ENCODE results near the gene CFL1. TPM values are rescaled to one million over a fixed set of nuclear protein-coding genes. Genes with fewer than 3 reads are reported as not detected.

The CFL1 gene
- total and polyA plus RNA-seq, 2 of the 8 experiments (the other 6 are each of a cell fraction or from before 2014, with no cell fraction given), result 1,252 to 1,365 TPM

GRCh38 chr11:65859812-65860277 is 1.9 kb upstream of the CFL1 start:
- H3K56ac ChIP-seq (replicated peaks; ENCODE audit: insufficient read length, low read depth, low read length), result peak overlapping the region; percentile 62
- H2AFZ ChIP-seq (ENCODE audit: low read length), result no peak overlapping the region
- peak overlapping the region; percentile 91 for H3K4ac ChIP-seq (replicated peaks; ENCODE audit: insufficient read length, low read depth, low read length)
- DNase-seq (ENCODE audit: low read depth in 1 of 2, low spot score in 2 of 2), result no peak
- peak overlapping the region; percentile 99 for H2BK12ac ChIP-seq (ENCODE audit: low read depth, low read length)
- peaks cover 0 to 15% (median 6%) of the 10 kb centered on the region in 4 experiments; a peak in 5 of 7 replicates for H3K4me1 ChIP-seq (replicated peaks in 1 of 4; ENCODE audit: control insufficient read depth in 3 of 4, insufficient read depth in 4 of 4, low read length in 3 of 4)
- H3K36me3 ChIP-seq (ENCODE audit: control insufficient read depth in 2 of 4, insufficient read depth in 4 of 4, low read length in 3 of 4), result peaks cover 15 to 25% (median 24%) of the 10 kb centered on the region in 4 experiments
- no peaks in the 10 kb centered on the region for H3K9me3 ChIP-seq (ENCODE audit: insufficient read depth in 2 of 2, low read depth in 1 of 2, low read length in 1 of 2)
- peaks cover 16 to 18% of the 10 kb centered on the region in 2 experiments for H4K20me1 ChIP-seq (replicated peaks in 1 of 2; ENCODE audit: control insufficient read depth in 1 of 2, insufficient read depth in 2 of 2, low read length in 2 of 2)
- no peak overlapping the region for H3K23ac ChIP-seq (ENCODE audit: insufficient read length)
- H2AK5ac ChIP-seq (ENCODE audit: low read depth, low read length), result peak overlapping the region; percentile 84
- H2BK120ac ChIP-seq (replicated peaks; ENCODE audit: low read depth, low read length), result peak overlapping the region; percentile 65
- H3K79me2 ChIP-seq (ENCODE audit: control insufficient read depth in 1 of 2, insufficient read depth in 2 of 2, low read length in 2 of 2), result peaks cover 15 to 31% of the 10 kb centered on the region in 2 experiments
- peak overlapping the region; percentile 96 for H3K27ac ChIP-seq (ENCODE audit: low read depth, low read length)
- H3K4me2 ChIP-seq (ENCODE audit: insufficient read depth in 1 of 2, low read depth in 2 of 2, low read length in 2 of 2), result peak overlapping the region; percentile 95 to 97
- H3K79me1 ChIP-seq (ENCODE audit: low read depth, low read length), result peaks cover 13% of the 10 kb centered on the region
- peak overlapping the region; percentile 52 for H4K5ac ChIP-seq (ENCODE audit: insufficient read length, low read depth, low read length)
- H3K4me3 ChIP-seq (ENCODE audit: extremely low read depth in 1 of 4, insufficient read depth in 2 of 4, low read depth in 3 of 4, low read length in 4 of 4), result peak overlapping the region; percentile 75 to 95 (median 82)
- H3K23me2 ChIP-seq (ENCODE audit: low read depth, low read length), result peaks cover 19% of the 10 kb centered on the region
- H2BK5ac ChIP-seq (ENCODE audit: low read depth, low read length), result peak overlapping the region; percentile 98
- peak overlapping the region; percentile 51 for H3K14ac ChIP-seq (ENCODE audit: insufficient read length)
- H3K9ac ChIP-seq (replicated peaks in 1 of 4; ENCODE audit: extremely low read depth in 1 of 4, low read depth in 3 of 4, low read length in 3 of 4), result peak overlapping the region; percentile 46 to 97 (median 94)
- peak overlapping the region; percentile 83; the same call in 1 of the 2 replicates for H2BK20ac ChIP-seq (ENCODE audit: low read length)
- no peaks in the 10 kb centered on the region for H3K27me3 ChIP-seq (replicated peaks in 1 of 4; ENCODE audit: control insufficient read depth in 3 of 4, extremely low read depth in 1 of 4, insufficient read depth in 3 of 4, low read length in 3 of 4)
- peak overlapping the region; percentile 96 for H4K91ac ChIP-seq (replicated peaks; ENCODE audit: insufficient read length, low read length)
- FAIRE-seq, result no peak
- peak overlapping the region; percentile 98; the same call in 1 of the 2 replicates for H2BK15ac ChIP-seq (ENCODE audit: low read length)
- H4K8ac ChIP-seq (ENCODE audit: extremely low read depth, insufficient read depth, low read length), result peak overlapping the region; percentile 97; the same call in 1 of the 2 replicates
- ChIA-PET CTCF (ENCODE audit: partially characterized antibody) (interaction anchor here (0.5 to 9.9 kb wide), 41 partner anchors 10 to 442 kb away, joined by 3 to 191 read pairs (median 4); partner anchors contain the start of genes BANF1, CCDC85B, CTSW and FIBP), POLR2A (ENCODE audit: partially characterized antibody) (interaction anchor here (0.6 to 39.7 kb wide), 43 partner anchors 4 to 279 kb away, joined by 3 to 1071 read pairs (median 4); partner anchors contain the start of genes AP5B1, BANF1, C11orf68 and CCDC85B)
- H3K18ac ChIP-seq (ENCODE audit: extremely low read depth, low read length), result peak overlapping the region; percentile 99
- 8% methylated on average over 16 of the region's 16 CpGs; no CpG with 5 or more reads in 1 of the 2 experiments for WGBS, 2 experiments (ENCODE audit: extremely low coverage in 1 of 2, insufficient coverage in 1 of 2, insufficient read length in 1 of 2, insufficient replicate concordance in 2 of 2, low coverage in 1 of 2, low lambda C conversion rate in 2 of 2, missing lambda C conversion rate in 1 of 2)
- TF ChIP-seq HDAC6 (IDR thresholded peaks at IDR 0.05; ENCODE audit: low read depth, low read length) (no peak), BACH1 (IDR thresholded peaks at IDR 0.05; ENCODE audit: low read length) (no peak), USF2 (IDR thresholded peaks at IDR 0.05; ENCODE audit: low read length) (no peak), YY1 (IDR thresholded peaks at IDR 0.05; ENCODE audit: low read depth, low read length) (no peak), RNF2 (IDR thresholded peaks at IDR 0.05; ENCODE audit: borderline replicate concordance, low read depth, low read length, missing control alignments, poor library complexity, severe bottlenecking) (no peak), EGR1 (IDR thresholded peaks at IDR 0.05; ENCODE audit: borderline replicate concordance, low read depth, low read length) (no peak), CBX8 (IDR thresholded peaks at IDR 0.05; ENCODE audit: borderline replicate concordance, low read depth, low read length) (no peak), KDM4A (IDR thresholded peaks at IDR 0.05; ENCODE audit: low read depth, low read length, severe bottlenecking) (peak; percentile 20), RFX5 (IDR thresholded peaks at IDR 0.05; ENCODE audit: borderline replicate concordance, low read depth, low read length) (no peak), KDM5A (IDR thresholded peaks at IDR 0.05; ENCODE audit: low read length) (no peak), CTBP2 (IDR thresholded peaks at IDR 0.05; ENCODE audit: borderline replicate concordance, insufficient read depth, insufficient read length, low read length) (no peak)

Measured in H1 (cell line).